Smooth muscle cell of the umbilical artery (primary cell): ENCODE measurements around the gene SLC36A3. TPM values are rescaled to one million over a fixed set of nuclear protein-coding genes. Genes with fewer than 3 reads are reported as not detected.

Source experiments
- total RNA-seq: library from RNA; depleted of rRNA; stranded (reverse); fragments of >200 nt; gene quantifications from 2 replicates; pipeline ENCODE4 v1.2.3, GENCODE V29; 2014

The SLC36A3 gene
- total RNA-seq = not detected in 2 replicates

DNA sequence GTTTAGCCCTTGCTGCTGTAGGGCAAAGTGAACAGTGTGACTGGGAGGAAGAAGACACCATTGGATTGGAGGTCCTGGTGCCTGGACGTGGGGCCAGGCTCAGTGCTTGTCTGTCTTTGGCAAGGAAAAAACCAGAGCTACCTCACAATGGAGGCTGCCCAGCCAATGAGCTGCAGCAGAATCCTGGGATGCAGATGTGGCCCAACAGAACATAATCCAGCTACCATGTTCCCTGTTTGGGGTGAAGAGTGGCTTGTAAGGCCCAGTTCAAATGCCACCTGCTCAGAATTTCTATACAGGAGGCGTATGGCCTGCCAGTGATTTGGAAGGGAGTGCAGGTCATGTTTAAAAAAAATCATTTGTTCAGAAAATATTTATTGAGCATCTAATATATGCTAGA, at the start of gene SLC36A3:
SLC36A3 (minus strand) TSS at position 101 of the 400 bp plus-strand sequence. CDS start 412 bp downstream, outside the sequence.

GRCh38 chr5:151347369-151347768, 43.8 kb upstream of the SLC36A3 start, which contains the start of gene SLC36A2:
TSS of gene SLC36A2 (minus strand) at chr5:151347559. CDS start at chr5:151347460, 99 bp downstream.

DNA sequence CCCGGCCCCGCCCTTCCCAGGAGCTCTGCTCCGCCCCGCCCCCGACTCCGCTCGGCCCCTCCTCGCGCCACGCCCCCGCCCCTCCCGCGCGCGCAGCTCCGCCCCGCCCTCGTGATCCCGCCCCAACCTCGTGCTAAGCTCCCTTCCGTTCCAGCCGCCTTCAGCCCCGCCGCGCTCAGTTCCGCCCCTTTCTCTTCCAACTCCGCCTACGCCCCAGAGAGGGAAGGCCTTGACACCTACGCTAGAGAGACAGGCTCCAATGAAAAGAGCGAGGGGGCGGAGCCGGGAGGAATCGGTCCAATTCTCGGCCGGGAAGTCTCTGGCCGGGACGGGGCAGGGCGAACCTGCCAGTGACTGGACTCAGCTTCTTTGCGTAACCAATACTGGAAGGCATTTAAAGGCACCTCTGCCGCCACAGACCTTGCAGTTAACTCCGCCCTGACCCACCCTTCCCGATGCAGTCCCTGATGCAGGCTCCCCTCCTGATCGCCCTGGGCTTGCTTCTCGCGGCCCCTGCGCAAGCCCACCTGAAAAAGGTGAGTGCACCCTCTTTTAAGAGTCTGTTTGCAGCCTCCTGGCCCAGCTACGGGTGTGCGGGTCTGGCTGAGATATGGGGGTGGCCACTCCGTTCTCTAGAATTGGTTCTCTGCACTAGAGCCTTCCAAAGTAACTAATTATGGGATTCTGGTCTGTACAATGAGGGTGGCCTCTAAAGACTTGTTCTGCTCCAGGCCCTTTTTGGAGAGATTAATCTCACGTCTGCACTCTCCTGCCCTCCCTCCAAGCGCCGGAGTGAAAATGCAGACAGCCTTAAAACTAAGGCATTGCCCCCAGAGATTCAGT, 50.6 kb downstream of the SLC36A3 start, which contains the start of gene GM2A:
GM2A (plus strand) TSS at position 424 of the 843 bp plus-strand sequence; CDS start at position 456, 32 bp downstream.

Other genes with a start within 250 kb of the SLC36A3 start
- 119 and 190 TPM in 2 replicates for gene TNIP1, start 222.7 kb downstream of the SLC36A3 start, total RNA-seq
- 489 and 635 TPM in 2 replicates for gene ANXA6, start 146.0 kb downstream of the SLC36A3 start, total RNA-seq
- gene CCDC69, start 79.7 kb downstream of the SLC36A3 start, total RNA-seq = 2.0 and 2.7 TPM in 2 replicates
- 17.8 and 21.1 TPM in 2 replicates for gene GM2A, start 50.6 kb downstream of the SLC36A3 start, total RNA-seq
- not detected in 2 replicates for gene SLC36A2, start 43.8 kb upstream of the SLC36A3 start, total RNA-seq
- gene SLC36A1, start 143.8 kb upstream of the SLC36A3 start, total RNA-seq = 6.2 and 8.7 TPM in 2 replicates